HFF-Myc (cell line): ENCODE measurements around the gene TM4SF1.

Experiments used
- DNase-seq: peaks from one replicate; pipeline ENCODE4 v3.0.0-alpha.2; 2011; ENCODE audit warnings: low read depth; ENCODE audit errors: extremely low read depth
- H3K4me3 ChIP-seq: replicated peaks from 2 replicates; pipeline ENCODE4 v1.5.1; 2011; ENCODE audit warnings: low read depth, mild to moderate bottlenecking, control low read depth, low read length
- TF ChIP-seq, protein P1 (sequence below): IDR thresholded peaks from 2 replicates; pipeline ENCODE4 v1.5.1; 2012; ENCODE audit warnings: mild to moderate bottlenecking, low read depth, low read length, control low read depth; ENCODE audit errors: missing control alignments

TM4SF1 gene

DNA sequence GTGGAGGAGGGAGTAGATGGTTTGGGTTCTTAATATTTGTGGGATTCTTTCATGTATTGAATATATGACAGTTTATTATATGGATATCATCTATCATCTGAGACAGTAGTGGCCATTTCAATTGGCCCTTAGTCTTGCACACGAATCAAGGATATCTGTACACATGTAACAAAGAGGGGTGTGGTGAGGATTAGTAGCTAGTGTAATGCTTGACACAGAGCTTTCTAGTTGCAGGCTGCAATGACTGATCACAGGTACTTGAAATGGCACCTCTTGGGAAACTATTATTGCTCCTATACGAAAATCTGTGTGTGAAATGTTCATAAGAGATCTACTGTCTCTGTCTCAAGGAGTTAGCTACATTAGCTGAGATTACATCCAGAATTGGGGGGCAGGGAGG is 12.8 kb downstream of the TM4SF1 start:
- no peak for DNase-seq
- no peak overlapping the region for H3K4me3 ChIP-seq
- TF ChIP-seq, protein P1, sequence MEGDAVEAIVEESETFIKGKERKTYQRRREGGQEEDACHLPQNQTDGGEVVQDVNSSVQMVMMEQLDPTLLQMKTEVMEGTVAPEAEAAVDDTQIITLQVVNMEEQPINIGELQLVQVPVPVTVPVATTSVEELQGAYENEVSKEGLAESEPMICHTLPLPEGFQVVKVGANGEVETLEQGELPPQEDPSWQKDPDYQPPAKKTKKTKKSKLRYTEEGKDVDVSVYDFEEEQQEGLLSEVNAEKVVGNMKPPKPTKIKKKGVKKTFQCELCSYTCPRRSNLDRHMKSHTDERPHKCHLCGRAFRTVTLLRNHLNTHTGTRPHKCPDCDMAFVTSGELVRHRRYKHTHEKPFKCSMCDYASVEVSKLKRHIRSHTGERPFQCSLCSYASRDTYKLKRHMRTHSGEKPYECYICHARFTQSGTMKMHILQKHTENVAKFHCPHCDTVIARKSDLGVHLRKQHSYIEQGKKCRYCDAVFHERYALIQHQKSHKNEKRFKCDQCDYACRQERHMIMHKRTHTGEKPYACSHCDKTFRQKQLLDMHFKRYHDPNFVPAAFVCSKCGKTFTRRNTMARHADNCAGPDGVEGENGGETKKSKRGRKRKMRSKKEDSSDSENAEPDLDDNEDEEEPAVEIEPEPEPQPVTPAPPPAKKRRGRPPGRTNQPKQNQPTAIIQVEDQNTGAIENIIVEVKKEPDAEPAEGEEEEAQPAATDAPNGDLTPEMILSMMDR = no peak

DNA sequence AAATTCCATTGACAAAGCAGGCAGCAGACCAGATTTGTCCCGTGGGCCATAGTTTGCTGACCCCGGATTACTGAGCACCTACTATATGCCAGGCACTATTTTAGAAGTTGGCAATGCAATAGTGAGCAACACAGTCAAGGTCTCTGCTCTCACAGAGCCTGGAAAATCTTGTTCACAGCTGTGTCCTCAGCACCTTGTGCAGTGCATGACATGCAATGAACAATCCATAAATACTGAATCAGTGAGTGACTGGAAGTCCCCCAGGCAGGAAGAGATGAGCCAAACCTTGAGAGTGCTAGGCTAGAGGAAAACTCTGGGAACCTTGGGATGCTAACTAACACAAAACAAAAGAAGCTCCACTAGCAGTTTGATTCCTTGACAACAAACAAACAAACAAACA is 14.4 kb downstream of the TM4SF1 start:
- no peak overlapping the region for H3K4me3 ChIP-seq
- DNase-seq = no peak
- TF ChIP-seq, protein P1 = no peak

DNA sequence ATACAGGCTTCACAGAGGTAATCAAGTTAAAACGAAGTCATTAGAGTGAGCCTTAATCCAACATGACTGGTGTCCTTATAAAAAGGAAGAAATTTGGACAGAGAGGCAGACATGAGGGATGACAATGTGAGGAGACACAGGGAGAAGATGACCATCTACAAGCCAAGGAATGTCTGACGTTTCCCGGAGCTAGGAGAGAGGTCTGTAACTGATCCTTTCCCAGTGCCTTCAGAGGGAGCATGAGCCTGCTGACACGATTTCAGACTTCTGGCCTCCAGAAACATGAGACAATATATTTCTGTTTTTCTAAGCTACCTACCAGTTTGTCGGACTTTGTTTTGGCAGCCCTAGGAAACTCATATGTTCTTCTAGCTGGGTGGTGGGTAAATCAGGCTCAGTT is 15.1 kb downstream of the TM4SF1 start:
- H3K4me3 ChIP-seq = no peak overlapping the region
- no peak for DNase-seq
- TF ChIP-seq, protein P1 = no peak

DNA sequence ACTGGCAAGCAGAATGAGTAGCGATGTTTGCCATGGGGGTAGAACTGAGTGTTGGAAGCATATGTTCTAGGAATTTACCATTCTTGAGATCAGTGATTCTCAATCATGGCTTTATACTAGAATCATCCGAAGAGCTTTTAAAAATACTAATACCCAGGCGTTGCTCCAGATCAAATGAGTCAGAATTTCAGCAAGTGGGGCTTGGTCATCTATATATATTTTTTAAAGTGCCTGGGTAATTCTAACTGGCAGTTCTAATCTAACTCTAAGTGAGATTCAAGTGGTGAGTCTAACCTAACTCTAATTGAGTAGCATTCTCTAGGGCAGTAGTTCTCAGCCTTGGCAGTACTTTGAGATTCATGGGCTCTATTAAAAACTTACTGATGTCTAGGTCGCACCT is 20.8 kb downstream of the TM4SF1 start:
- H3K4me3 ChIP-seq = no peak overlapping the region
- TF ChIP-seq, protein P1 = no peak
- DNase-seq = no peak

DNA sequence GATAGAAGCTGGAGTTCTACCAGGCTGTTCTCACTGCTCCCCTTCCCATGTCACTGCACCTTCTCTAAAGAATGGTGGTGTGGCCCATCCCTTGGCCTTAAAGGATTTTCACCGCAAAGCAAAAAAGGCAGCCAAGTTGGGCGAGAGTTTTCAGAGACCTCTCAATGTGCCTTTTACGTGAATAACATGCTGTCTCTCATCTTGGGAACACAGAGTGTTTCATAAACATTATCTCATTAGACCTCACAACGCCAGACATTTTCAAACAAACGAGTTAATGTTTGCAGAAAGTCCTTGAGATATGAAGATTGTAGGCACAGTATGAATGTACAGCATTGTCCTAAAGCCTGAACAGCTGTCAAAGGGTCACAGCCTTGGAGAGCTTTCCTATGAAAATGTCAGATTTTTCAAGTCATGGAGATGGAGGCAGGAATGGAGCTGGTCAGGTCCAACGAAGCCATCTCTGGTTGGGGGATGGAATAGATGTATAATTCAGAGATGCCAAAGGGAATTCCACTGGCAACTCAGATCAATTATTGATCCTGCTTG is 21.3 kb downstream of the TM4SF1 start:
- TF ChIP-seq, protein P1 = no peak
- DNase-seq = no peak
- H3K4me3 ChIP-seq = no peak overlapping the region

DNA sequence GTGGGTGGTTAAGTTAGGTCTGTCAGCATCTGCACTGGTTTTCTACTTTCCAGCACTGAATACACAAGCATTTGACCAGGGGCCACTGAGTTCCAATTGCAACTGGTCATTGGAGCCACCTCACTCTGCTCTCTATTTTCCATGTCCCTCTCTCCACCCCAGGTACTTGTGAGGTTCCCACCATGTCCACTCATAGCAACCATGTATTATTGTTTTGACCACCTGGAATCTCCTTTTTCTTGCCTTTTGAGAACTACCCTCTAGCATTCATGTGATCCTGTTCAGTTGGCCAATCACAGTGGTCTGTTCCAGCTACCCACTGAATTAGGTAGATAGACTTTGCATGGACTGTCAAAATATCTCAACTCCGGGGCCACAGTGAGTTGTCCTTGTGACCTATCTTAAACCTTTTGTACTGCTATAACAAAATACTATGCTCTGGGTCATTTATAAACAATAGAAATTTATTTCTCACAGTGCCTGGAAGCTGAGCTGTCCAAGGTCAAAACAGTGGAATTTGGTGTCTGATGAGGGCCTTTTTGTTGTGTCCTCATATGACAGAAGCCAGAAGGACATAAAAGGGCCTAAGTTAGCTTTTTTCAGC is 23.8 kb downstream of the TM4SF1 start:
- TF ChIP-seq, protein P1 = no peak
- no peak overlapping the region for H3K4me3 ChIP-seq
- DNase-seq = no peak

DNA sequence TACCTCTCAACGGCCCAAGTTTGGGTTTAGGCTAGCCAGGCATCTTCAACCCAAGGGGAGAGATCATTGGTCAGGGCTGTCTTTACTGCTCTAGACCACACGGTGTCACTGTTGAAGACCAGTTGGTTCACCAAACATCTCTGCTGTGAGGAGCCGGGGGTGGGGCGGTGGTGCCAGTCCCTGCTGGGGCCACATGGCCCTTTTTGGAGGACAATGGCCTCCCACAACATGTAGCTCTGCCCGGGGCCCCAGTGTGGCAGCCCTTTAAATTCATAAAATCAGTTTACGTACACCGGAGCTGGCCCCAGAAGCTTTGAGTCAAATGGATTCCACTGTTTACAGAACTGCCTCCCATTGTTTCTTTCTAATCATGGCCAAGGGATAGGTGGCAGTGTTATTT is 24.9 kb downstream of the TM4SF1 start:
- H3K4me3 ChIP-seq = no peak overlapping the region
- TF ChIP-seq, protein P1 = peak; percentile 65
- DNase-seq = no peak
